CD14-positive monocyte (primary cell): ENCODE data around the gene CAMK2A. TPM values are rescaled to one million over a fixed set of nuclear protein-coding genes. Genes with fewer than 3 reads are reported as not detected.

Experiments
- DNase-seq, 3 donors: peaks; one replicate each; pipeline ENCODE4 v3.0.0-alpha.2; 2011 to 2022
- H2AFZ ChIP-seq: 2 replicates; pipeline ENCODE4 v1.6.0; 2012; ENCODE audit warnings: mild to moderate bottlenecking, low read depth, low read length, inconsistent platforms; ENCODE audit not compliant: insufficient read depth, poor library complexity, severe bottlenecking
- H3K27ac ChIP-seq, 2 donors: 1 replicate in 1 of 2; 2 replicates in 1 of 2; pipeline ENCODE4 v1.5.1; 2012 to 2013; ENCODE audit warnings: low read length in 2 of 2, control low read depth in 1 of 2, inconsistent platforms in 1 of 2, low read depth in 1 of 2, mild to moderate bottlenecking in 1 of 2
- H3K27me3 ChIP-seq, 2 donors: one replicate each; pipeline versions ENCODE4 v1.6.0 to v1.6.1; 2011 to 2013; ENCODE audit warnings: low read length in 2 of 2; ENCODE audit not compliant: control insufficient read depth in 2 of 2, insufficient read depth in 2 of 2
- H3K36me3 ChIP-seq, 2 donors: replicated peaks in 1 of 2; 1 replicate in 1 of 2; 2 replicates in 1 of 2; pipeline versions ENCODE4 v1.5.1 to v1.6.1; 2012 to 2013; ENCODE audit warnings: low read length in 2 of 2, control low read depth in 1 of 2, inconsistent platforms in 1 of 2, mild to moderate bottlenecking in 1 of 2; ENCODE audit not compliant: insufficient read depth in 2 of 2, control insufficient read depth in 1 of 2
- H3K4me1 ChIP-seq, 2 donors: 1 replicate in 1 of 2; 2 replicates in 1 of 2; pipeline versions ENCODE4 v1.5.1 to v1.6.1; 2012 to 2013; ENCODE audit warnings: low read length in 2 of 2, control low read depth in 1 of 2, inconsistent platforms in 1 of 2, mild to moderate bottlenecking in 1 of 2, moderate library complexity in 1 of 2; ENCODE audit not compliant: insufficient read depth in 2 of 2, control insufficient read depth in 1 of 2
- H3K4me2 ChIP-seq: replicated peaks from 2 replicates; pipeline ENCODE3; 2012; ENCODE audit warnings: low read length, moderate library complexity, mild to moderate bottlenecking; ENCODE audit not compliant: poor library complexity, severe bottlenecking; ENCODE audit errors: extremely low read depth
- H3K4me3 ChIP-seq, 3 experiments: fragments of 200-600 bp in 1 of 3; sonication (generic) in 1 of 3; replicated peaks in 1 of 3; 1 replicate in 2 of 3; 2 replicates in 1 of 3; pipeline ENCODE4 v1.5.1; 2011 to 2013; ENCODE audit warnings: low read length in 3 of 3, mild to moderate bottlenecking in 3 of 3, control low read depth in 2 of 3, low read depth in 2 of 3, inconsistent platforms in 1 of 3, moderate library complexity in 1 of 3
- H3K79me2 ChIP-seq: 2 replicates; pipeline ENCODE4 v1.6.0; 2012; ENCODE audit warnings: mild to moderate bottlenecking, control low read depth, inconsistent platforms, low read length, moderate library complexity; ENCODE audit not compliant: insufficient read depth
- H3K9ac ChIP-seq: 2 replicates; pipeline ENCODE4 v1.6.0; 2017; ENCODE audit warnings: low read length, mild to moderate bottlenecking; ENCODE audit not compliant: insufficient read depth, poor library complexity, severe bottlenecking
- H3K9me3 ChIP-seq, 2 donors: replicated peaks in 1 of 2; 1 replicate in 1 of 2; 2 replicates in 1 of 2; pipeline versions ENCODE4 v1.5.1 to v1.6.1; 2012 to 2013; ENCODE audit warnings: low read length in 2 of 2, control low read depth in 1 of 2; ENCODE audit not compliant: control insufficient read depth in 1 of 2, insufficient read depth in 1 of 2
- H4K20me1 ChIP-seq: 2 replicates; pipeline ENCODE4 v1.6.0; 2012; ENCODE audit warnings: mild to moderate bottlenecking, low read length, control low read depth, moderate library complexity; ENCODE audit not compliant: insufficient read depth
- H3K27ac Mint-ChIP-seq, 7 donors: one replicate each; pipeline ENCODE4 v1.8.0; 2020; ENCODE audit warnings: mild to moderate bottlenecking in 7 of 7, mixed read lengths in 7 of 7, moderate library complexity in 6 of 7, inconsistent platforms in 2 of 7
- H3K27me3 Mint-ChIP-seq, 3 donors: one replicate each; pipeline ENCODE4 v1.8.0; 2021 to 2022; ENCODE audit warnings: low read depth in 3 of 3, mild to moderate bottlenecking in 3 of 3, mixed read lengths in 3 of 3, moderate library complexity in 3 of 3, inconsistent platforms in 1 of 3
- H3K36me3 Mint-ChIP-seq, 2 donors: one replicate each; pipeline ENCODE4 v1.8.0; 2020; ENCODE audit warnings: mixed read lengths in 2 of 2, inconsistent platforms in 1 of 2, mild to moderate bottlenecking in 1 of 2
- H3K4me1 Mint-ChIP-seq: one replicate; pipeline ENCODE4 v1.8.0; 2020; ENCODE audit warnings: mild to moderate bottlenecking, mixed read lengths
- H3K4me3 Mint-ChIP-seq, 2 donors: one replicate each; pipeline ENCODE4 v1.8.0; 2020; ENCODE audit warnings: mild to moderate bottlenecking in 2 of 2, mixed read lengths in 2 of 2, moderate library complexity in 1 of 2
- H3K9me3 Mint-ChIP-seq, 7 donors: one replicate each; pipeline ENCODE4 v1.8.0; 2020 to 2022; ENCODE audit warnings: mixed read lengths in 7 of 7, mild to moderate bottlenecking in 6 of 7, moderate library complexity in 6 of 7, inconsistent platforms in 2 of 7
- CTCF ChIP-seq: fragments of 200-600 bp; IDR thresholded peaks from one replicate; pipeline ENCODE4 v1.8.0; 2022; ENCODE audit warnings: antibody characterized with exemption, mild to moderate bottlenecking
- WGBS: methylation state at CpG from one replicate; pipeline ENCODE4 v1.1.5; 2013; ENCODE audit warnings: missing lambda C conversion rate; ENCODE audit not compliant: insufficient coverage; 5-methylcytosine and 5-hydroxymethylcytosine counted together
- intact Hi-C, 2 donors: fragments of 100-400 bp; cut with micrococcal nuclease; formaldehyde crosslinking; loops; one replicate each; pipeline versions ENCODE4 v1.15.0 to v1.15.1; 2023
- polyA plus RNA-seq, 3 donors: library from polyadenylated mRNA; depleted of rRNA in 1 of 3; unstranded in 2 of 3; stranded (reverse) in 1 of 3; fragments of 300-500 nt in 2 of 3; fragments of >200 nt in 1 of 3; fragmentation: Illumina TruSeq in 2 of 3; gene quantifications; 1 replicate in 2 of 3; 2 replicates in 1 of 3; pipeline ENCODE4 v1.2.3, GENCODE V29; 2012 to 2021

The CAMK2A gene
- polyA plus RNA-seq, 3 donors = not detected

GRCh38 chr5:150329038-150329437 lies 39.5 kb upstream of the CAMK2A start:
- Histone ChIP-seq H3K4me1 (no peaks in the 10 kb centered on the region), H3K36me3 (no peaks in the 10 kb centered on the region), H3K27me3 (no peaks in the 10 kb centered on the region), H3K9ac (no peak overlapping the region), H3K79me2 (no peaks in the 10 kb centered on the region), H3K4me2 (no peak overlapping the region), H3K4me3 (no peak overlapping the region), H4K20me1 (no peaks in the 10 kb centered on the region), H2AFZ (no peak overlapping the region), H3K9me3 (no peaks in the 10 kb centered on the region), H3K27ac (no peak overlapping the region)
- Mint-ChIP-seq H3K27me3 (peaks cover 2 to 4% (median 3%) of the 10 kb centered on the region in 3 donors), H3K27ac (no peak overlapping the region), H3K4me3 (no peak overlapping the region), H3K9me3 (peaks cover 0 to 1% (median 0%) of the 10 kb centered on the region in 7 donors), H3K4me1 (peaks cover 5% of the 10 kb centered on the region), H3K36me3 (no peaks in the 10 kb centered on the region)
- intact Hi-C loops = no loop called here
- no peak for TF ChIP-seq CTCF
- WGBS = 0% methylated on average over 2 of the region's 2 CpGs
- DNase-seq = no peak

- Histone ChIP-seq H3K9ac (no peak overlapping the region), H2AFZ (no peak overlapping the region), H3K27me3 (no peaks in the 10 kb centered on the region), H3K4me2 (no peak overlapping the region), H3K4me3 (no peak overlapping the region), H3K4me1 (no peaks in the 10 kb centered on the region), H3K27ac (no peak overlapping the region), H4K20me1 (no peaks in the 10 kb centered on the region), H3K36me3 (no peaks in the 10 kb centered on the region), H3K9me3 (no peaks in the 10 kb centered on the region), H3K79me2 (no peaks in the 10 kb centered on the region)
- Mint-ChIP-seq H3K27me3 (peaks cover under 1 to 4% (median 2%) of the 10 kb centered on the region in 3 donors), H3K9me3 (peaks cover 0 to 1% (median 0%) of the 10 kb centered on the region in 7 donors), H3K36me3 (no peaks in the 10 kb centered on the region), H3K4me3 (no peak overlapping the region), H3K4me1 (peaks cover 5% of the 10 kb centered on the region), H3K27ac (no peak overlapping the region)
- intact Hi-C loops = no loop called here
- TF ChIP-seq CTCF = no peak
- WGBS = 100% methylated on average over 2 of the region's 2 CpGs
- no peak for DNase-seq
Observed at GRCh38 chr5:150328515-150328914, 38.9 kb upstream of the CAMK2A start.
